Suprapubic skin (tissue), 4 donors: ENCODE data around the gene TARDBP.

Source experiments
- POLR2A ChIP-seq, 2 donors: fragments of 450-650 bp; IDR thresholded peaks; one replicate each; pipeline ENCODE4 v1.6.1; 2017; ENCODE audit warnings: antibody characterized with exemption in 2 of 2, mild to moderate bottlenecking in 2 of 2, moderate library complexity in 2 of 2
- POLR2AphosphoS5 ChIP-seq, 3 donors: sonication (generic); formaldehyde crosslinking; IDR thresholded peaks; one replicate each; pipeline ENCODE4 v1.6.1; 2017; ENCODE audit warnings: antibody characterized with exemption in 3 of 3
- TF ChIP-seq, protein P1 (sequence below), 2 donors: fragments of 200-600 bp in 1 of 2; fragments of 450-650 bp in 1 of 2; sonication (generic) in 1 of 2; IDR thresholded peaks; one replicate each; pipeline ENCODE4 v1.5.1; 2016 to 2019; ENCODE audit warnings: antibody characterized with exemption in 2 of 2, mild to moderate bottlenecking in 1 of 2, moderate library complexity in 1 of 2

DNA sequence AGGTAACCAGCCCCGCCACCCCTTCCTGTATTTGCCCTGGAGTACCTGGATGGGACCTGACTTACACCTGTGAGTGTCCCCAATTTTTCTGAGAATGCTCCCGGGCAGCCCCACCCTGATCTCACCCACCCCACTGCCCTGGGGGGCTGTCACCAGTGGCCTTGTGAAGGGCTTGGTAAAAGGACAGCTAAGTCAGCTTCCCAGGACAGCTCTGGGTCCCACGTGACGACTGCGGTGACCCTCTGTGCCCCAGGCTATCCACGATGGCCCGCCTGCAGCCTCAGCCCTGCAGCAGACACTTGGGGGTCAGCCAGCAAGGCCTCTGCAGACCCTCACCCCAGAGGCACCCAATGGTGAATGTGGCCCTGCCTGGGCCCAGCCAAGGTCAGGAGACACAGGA lies 41.7 kb downstream of the TARDBP start:
- TF ChIP-seq, protein P1, sequence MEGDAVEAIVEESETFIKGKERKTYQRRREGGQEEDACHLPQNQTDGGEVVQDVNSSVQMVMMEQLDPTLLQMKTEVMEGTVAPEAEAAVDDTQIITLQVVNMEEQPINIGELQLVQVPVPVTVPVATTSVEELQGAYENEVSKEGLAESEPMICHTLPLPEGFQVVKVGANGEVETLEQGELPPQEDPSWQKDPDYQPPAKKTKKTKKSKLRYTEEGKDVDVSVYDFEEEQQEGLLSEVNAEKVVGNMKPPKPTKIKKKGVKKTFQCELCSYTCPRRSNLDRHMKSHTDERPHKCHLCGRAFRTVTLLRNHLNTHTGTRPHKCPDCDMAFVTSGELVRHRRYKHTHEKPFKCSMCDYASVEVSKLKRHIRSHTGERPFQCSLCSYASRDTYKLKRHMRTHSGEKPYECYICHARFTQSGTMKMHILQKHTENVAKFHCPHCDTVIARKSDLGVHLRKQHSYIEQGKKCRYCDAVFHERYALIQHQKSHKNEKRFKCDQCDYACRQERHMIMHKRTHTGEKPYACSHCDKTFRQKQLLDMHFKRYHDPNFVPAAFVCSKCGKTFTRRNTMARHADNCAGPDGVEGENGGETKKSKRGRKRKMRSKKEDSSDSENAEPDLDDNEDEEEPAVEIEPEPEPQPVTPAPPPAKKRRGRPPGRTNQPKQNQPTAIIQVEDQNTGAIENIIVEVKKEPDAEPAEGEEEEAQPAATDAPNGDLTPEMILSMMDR (IDR thresholded peaks at IDR 0.05): no peak
- no peak for TF ChIP-seq POLR2AphosphoS5 (IDR thresholded peaks at IDR 0.05)
- TF ChIP-seq POLR2A (IDR thresholded peaks at IDR 0.05): no peak
